ENCODE data around the gene IFNGR1. TPM values are rescaled to one million over a fixed set of nuclear protein-coding genes. Genes with fewer than 3 reads are reported as not detected.

IFNGR1 gene
- total and polyA plus RNA-seq, 2 experiments from 2014 or later: 22.8 to 23.2 TPM

DNA sequence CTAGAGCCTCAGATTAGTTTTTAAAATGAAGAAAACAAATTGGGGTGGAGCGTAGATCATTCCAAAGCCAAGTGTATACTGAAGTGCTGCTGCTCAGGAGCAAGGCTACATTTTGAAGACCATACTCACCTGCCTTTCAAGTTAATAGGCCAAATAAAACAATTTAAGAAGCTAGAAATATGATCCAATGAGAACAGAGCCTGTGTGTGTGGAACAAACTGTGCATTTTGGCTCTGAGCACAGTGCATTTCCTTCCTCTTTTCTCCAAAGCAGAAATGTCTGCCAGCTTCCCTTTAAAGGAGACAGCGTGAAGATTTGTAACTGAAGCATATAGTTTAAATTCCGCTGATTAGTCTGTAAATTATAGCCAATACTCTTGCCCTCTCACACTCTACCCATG is 3.2 kb upstream of the IFNGR1 start:
- no peak overlapping the region for H2AFZ ChIP-seq
- no peak for ATAC-seq
- peaks cover 11% of the 10 kb centered on the region for H3K4me1 Mint-ChIP-seq

More for the DNA sequence above, 3.2 kb upstream of the IFNGR1 start:
- Histone ChIP-seq H3K79me2 (replicated peaks; ENCODE audit: insufficient read depth) (peaks cover 16% of the 10 kb centered on the region), H4K20me1 (replicated peaks; ENCODE audit: insufficient read depth) (peaks cover 13% of the 10 kb centered on the region), H3K9me2 (ENCODE audit: insufficient read depth) (no peaks in the 10 kb centered on the region; the same call in none of the 2 replicates), H3F3A (replicated peaks; ENCODE audit: low read depth) (no peaks in the 10 kb centered on the region), H3K27me3 (ENCODE audit: insufficient read depth) (no peaks in the 10 kb centered on the region), H3K4me1 (ENCODE audit: insufficient read depth) (peaks cover 13% of the 10 kb centered on the region), H3K4me3 (no peak overlapping the region), H3K27ac (ENCODE audit: low read depth) (no peak overlapping the region), H3K4me2 (no peak overlapping the region), H3K36me3 (ENCODE audit: insufficient read depth) (no peaks in the 10 kb centered on the region)
- no peak overlapping the region for H3K27ac Mint-ChIP-seq
- H3K9me3 Mint-ChIP-seq: no peaks in the 10 kb centered on the region
- no peak for DNase-seq (ENCODE audit: low spot score)
- no peak overlapping the region for H3K4me3 Mint-ChIP-seq
- no peaks in the 10 kb centered on the region for H3K27me3 Mint-ChIP-seq (ENCODE audit: insufficient read depth, low read depth, poor library complexity)
- TF ChIP-seq, protein P1, sequence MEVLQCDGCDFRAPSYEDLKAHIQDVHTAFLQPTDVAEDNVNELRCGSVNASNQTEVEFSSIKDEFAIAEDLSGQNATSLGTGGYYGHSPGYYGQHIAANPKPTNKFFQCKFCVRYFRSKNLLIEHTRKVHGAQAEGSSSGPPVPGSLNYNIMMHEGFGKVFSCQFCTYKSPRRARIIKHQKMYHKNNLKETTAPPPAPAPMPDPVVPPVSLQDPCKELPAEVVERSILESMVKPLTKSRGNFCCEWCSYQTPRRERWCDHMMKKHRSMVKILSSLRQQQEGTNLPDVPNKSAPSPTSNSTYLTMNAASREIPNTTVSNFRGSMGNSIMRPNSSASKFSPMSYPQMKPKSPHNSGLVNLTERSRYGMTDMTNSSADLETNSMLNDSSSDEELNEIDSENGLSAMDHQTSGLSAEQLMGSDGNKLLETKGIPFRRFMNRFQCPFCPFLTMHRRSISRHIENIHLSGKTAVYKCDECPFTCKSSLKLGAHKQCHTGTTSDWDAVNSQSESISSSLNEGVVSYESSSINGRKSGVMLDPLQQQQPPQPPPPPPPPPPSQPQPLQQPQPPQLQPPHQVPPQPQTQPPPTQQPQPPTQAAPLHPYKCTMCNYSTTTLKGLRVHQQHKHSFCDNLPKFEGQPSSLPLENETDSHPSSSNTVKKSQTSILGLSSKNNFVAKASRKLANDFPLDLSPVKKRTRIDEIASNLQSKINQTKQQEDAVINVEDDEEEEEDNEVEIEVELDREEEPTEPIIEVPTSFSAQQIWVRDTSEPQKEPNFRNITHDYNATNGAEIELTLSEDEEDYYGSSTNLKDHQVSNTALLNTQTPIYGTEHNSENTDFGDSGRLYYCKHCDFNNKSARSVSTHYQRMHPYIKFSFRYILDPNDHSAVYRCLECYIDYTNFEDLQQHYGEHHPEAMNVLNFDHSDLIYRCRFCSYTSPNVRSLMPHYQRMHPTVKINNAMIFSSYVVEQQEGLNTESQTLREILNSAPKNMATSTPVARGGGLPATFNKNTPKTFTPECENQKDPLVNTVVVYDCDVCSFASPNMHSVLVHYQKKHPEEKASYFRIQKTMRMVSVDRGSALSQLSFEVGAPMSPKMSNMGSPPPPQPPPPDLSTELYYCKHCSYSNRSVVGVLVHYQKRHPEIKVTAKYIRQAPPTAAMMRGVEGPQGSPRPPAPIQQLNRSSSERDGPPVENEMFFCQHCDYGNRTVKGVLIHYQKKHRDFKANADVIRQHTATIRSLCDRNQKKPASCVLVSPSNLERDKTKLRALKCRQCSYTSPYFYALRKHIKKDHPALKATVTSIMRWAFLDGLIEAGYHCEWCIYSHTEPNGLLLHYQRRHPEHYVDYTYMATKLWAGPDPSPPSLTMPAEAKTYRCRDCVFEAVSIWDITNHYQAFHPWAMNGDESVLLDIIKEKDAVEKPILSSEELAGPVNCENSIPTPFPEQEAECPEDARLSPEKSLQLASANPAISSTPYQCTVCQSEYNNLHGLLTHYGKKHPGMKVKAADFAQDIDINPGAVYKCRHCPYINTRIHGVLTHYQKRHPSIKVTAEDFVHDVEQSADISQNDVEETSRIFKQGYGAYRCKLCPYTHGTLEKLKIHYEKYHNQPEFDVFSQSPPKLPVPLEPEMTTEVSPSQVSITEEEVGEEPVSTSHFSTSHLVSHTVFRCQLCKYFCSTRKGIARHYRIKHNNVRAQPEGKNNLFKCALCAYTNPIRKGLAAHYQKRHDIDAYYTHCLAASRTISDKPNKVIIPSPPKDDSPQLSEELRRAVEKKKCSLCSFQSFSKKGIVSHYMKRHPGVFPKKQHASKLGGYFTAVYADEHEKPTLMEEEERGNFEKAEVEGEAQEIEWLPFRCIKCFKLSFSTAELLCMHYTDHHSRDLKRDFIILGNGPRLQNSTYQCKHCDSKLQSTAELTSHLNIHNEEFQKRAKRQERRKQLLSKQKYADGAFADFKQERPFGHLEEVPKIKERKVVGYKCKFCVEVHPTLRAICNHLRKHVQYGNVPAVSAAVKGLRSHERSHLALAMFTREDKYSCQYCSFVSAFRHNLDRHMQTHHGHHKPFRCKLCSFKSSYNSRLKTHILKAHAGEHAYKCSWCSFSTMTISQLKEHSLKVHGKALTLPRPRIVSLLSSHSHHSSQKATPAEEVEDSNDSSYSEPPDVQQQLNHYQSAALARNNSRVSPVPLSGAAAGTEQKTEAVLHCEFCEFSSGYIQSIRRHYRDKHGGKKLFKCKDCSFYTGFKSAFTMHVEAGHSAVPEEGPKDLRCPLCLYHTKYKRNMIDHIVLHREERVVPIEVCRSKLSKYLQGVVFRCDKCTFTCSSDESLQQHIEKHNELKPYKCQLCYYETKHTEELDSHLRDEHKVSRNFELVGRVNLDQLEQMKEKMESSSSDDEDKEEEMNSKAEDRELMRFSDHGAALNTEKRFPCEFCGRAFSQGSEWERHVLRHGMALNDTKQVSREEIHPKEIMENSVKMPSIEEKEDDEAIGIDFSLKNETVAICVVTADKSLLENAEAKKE (CRISPR knock-in tag; IDR thresholded peaks at IDR 0.05): no peak
- TF ChIP-seq ZNF331 (CRISPR knock-in tag; IDR thresholded peaks at IDR 0.05; ENCODE audit: low read depth) (no peak), JUNB (IDR thresholded peaks at IDR 0.05; ENCODE audit: unreplicated experiment) (no peak), STAT1 (IDR thresholded peaks at IDR 0.05; ENCODE audit: unreplicated experiment) (no peak), EZH2 (IDR thresholded peaks at IDR 0.05; ENCODE audit: low read depth, unreplicated experiment) (no peak), EZH2phosphoT487 (IDR thresholded peaks at IDR 0.05; ENCODE audit: unreplicated experiment) (no peak), CREB1 (CRISPR knock-in tag; IDR thresholded peaks at IDR 0.05; ENCODE audit: low read depth) (no peak), NANOG (IDR thresholded peaks at IDR 0.05; ENCODE audit: borderline replicate concordance) (no peak), POLR2AphosphoS5 (IDR thresholded peaks at IDR 0.05; ENCODE audit: low read depth) (no peak), ZNF114 (CRISPR knock-in tag; IDR thresholded peaks at IDR 0.05) (no peak)
- TF ChIP-seq, protein P2, sequence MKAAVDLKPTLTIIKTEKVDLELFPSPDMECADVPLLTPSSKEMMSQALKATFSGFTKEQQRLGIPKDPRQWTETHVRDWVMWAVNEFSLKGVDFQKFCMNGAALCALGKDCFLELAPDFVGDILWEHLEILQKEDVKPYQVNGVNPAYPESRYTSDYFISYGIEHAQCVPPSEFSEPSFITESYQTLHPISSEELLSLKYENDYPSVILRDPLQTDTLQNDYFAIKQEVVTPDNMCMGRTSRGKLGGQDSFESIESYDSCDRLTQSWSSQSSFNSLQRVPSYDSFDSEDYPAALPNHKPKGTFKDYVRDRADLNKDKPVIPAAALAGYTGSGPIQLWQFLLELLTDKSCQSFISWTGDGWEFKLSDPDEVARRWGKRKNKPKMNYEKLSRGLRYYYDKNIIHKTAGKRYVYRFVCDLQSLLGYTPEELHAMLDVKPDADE (IDR thresholded peaks at IDR 0.05): no peak
- TF ChIP-seq, protein P3, sequence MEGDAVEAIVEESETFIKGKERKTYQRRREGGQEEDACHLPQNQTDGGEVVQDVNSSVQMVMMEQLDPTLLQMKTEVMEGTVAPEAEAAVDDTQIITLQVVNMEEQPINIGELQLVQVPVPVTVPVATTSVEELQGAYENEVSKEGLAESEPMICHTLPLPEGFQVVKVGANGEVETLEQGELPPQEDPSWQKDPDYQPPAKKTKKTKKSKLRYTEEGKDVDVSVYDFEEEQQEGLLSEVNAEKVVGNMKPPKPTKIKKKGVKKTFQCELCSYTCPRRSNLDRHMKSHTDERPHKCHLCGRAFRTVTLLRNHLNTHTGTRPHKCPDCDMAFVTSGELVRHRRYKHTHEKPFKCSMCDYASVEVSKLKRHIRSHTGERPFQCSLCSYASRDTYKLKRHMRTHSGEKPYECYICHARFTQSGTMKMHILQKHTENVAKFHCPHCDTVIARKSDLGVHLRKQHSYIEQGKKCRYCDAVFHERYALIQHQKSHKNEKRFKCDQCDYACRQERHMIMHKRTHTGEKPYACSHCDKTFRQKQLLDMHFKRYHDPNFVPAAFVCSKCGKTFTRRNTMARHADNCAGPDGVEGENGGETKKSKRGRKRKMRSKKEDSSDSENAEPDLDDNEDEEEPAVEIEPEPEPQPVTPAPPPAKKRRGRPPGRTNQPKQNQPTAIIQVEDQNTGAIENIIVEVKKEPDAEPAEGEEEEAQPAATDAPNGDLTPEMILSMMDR (conservative IDR thresholded peaks at IDR 0.05; ENCODE audit: low read depth in 2 of 2): no peak
- TF ChIP-seq, protein P4, sequence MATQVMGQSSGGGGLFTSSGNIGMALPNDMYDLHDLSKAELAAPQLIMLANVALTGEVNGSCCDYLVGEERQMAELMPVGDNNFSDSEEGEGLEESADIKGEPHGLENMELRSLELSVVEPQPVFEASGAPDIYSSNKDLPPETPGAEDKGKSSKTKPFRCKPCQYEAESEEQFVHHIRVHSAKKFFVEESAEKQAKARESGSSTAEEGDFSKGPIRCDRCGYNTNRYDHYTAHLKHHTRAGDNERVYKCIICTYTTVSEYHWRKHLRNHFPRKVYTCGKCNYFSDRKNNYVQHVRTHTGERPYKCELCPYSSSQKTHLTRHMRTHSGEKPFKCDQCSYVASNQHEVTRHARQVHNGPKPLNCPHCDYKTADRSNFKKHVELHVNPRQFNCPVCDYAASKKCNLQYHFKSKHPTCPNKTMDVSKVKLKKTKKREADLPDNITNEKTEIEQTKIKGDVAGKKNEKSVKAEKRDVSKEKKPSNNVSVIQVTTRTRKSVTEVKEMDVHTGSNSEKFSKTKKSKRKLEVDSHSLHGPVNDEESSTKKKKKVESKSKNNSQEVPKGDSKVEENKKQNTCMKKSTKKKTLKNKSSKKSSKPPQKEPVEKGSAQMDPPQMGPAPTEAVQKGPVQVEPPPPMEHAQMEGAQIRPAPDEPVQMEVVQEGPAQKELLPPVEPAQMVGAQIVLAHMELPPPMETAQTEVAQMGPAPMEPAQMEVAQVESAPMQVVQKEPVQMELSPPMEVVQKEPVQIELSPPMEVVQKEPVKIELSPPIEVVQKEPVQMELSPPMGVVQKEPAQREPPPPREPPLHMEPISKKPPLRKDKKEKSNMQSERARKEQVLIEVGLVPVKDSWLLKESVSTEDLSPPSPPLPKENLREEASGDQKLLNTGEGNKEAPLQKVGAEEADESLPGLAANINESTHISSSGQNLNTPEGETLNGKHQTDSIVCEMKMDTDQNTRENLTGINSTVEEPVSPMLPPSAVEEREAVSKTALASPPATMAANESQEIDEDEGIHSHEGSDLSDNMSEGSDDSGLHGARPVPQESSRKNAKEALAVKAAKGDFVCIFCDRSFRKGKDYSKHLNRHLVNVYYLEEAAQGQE (IDR thresholded peaks at IDR 0.05; ENCODE audit: unreplicated experiment): no peak
- no peaks in the 10 kb centered on the region; the same call in 2 of the 3 replicates for H3K36me3 Mint-ChIP-seq (ENCODE audit: low read depth)
